ENCODE results near the gene ARHGAP10.
"Not testable (repeated sequence)": the region's sequence is repeated elsewhere in the genome, so short reads cannot be mapped to it uniquely, and the experiment has no call there.

ARHGAP10 gene

GRCh38 chr4:147901916-147902315, 170.0 kb downstream of the ARHGAP10 start:
- no peak for TF ChIP-seq ZNF274 (IDR thresholded peaks at IDR 0.05; ENCODE audit: low read depth, low read length)
- H3K4me3 ChIP-seq (ENCODE audit: low read length): no peak overlapping the region

GRCh38 chr4:147909225-147909624, 177.3 kb downstream of the ARHGAP10 start:
- no peak overlapping the region for H3K4me3 ChIP-seq (ENCODE audit: low read length)
- no peak for TF ChIP-seq ZNF274 (IDR thresholded peaks at IDR 0.05; ENCODE audit: low read depth, low read length)

- H3K4me3 ChIP-seq (ENCODE audit: low read length): no peak overlapping the region
- TF ChIP-seq ZNF274 (IDR thresholded peaks at IDR 0.05; ENCODE audit: low read depth, low read length): no peak
Measured at GRCh38 chr4:147910315-147910714, 178.4 kb downstream of the ARHGAP10 start.

GRCh38 chr4:147912106-147912505, 180.2 kb downstream of the ARHGAP10 start:
- H3K4me3 ChIP-seq (ENCODE audit: low read length): not testable (repeated sequence)

GRCh38 chr4:147913137-147913536, 181.2 kb downstream of the ARHGAP10 start:
- H3K4me3 ChIP-seq (ENCODE audit: low read length): no peak overlapping the region
- TF ChIP-seq ZNF274 (IDR thresholded peaks at IDR 0.05; ENCODE audit: low read depth, low read length): no peak

GRCh38 chr4:147916351-147916750, 184.5 kb downstream of the ARHGAP10 start:
- TF ChIP-seq ZNF274 (IDR thresholded peaks at IDR 0.05; ENCODE audit: low read depth, low read length): no peak

GRCh38 chr4:147923381-147923780, 191.5 kb downstream of the ARHGAP10 start:
- no peak for TF ChIP-seq ZNF274 (IDR thresholded peaks at IDR 0.05; ENCODE audit: low read depth, low read length)
- H3K4me3 ChIP-seq (ENCODE audit: low read length): no peak overlapping the region

More at GRCh38 chr4:147916351-147916750, 184.5 kb downstream of the ARHGAP10 start:
- H3K4me3 ChIP-seq (ENCODE audit: low read length): no peak overlapping the region

GRCh38 chr4:147923854-147924253, 192.0 kb downstream of the ARHGAP10 start:
- no peak overlapping the region for H3K4me3 ChIP-seq (ENCODE audit: low read length)
- TF ChIP-seq ZNF274 (IDR thresholded peaks at IDR 0.05; ENCODE audit: low read depth, low read length): no peak

GRCh38 chr4:147924604-147925412, 192.9 kb downstream of the ARHGAP10 start:
- TF ChIP-seq ZNF274 (IDR thresholded peaks at IDR 0.05; ENCODE audit: low read depth, low read length): no peak
- H3K4me3 ChIP-seq (ENCODE audit: low read length): no peak overlapping the region

GRCh38 chr4:147927377-147928137, 195.7 kb downstream of the ARHGAP10 start:
- TF ChIP-seq ZNF274 (IDR thresholded peaks at IDR 0.05; ENCODE audit: low read depth, low read length): no peak
- H3K4me3 ChIP-seq (ENCODE audit: low read length): no peak overlapping the region

GRCh38 chr4:147928400-147928799, 196.5 kb downstream of the ARHGAP10 start:
- H3K4me3 ChIP-seq (ENCODE audit: low read length): no peak overlapping the region
- no peak for TF ChIP-seq ZNF274 (IDR thresholded peaks at IDR 0.05; ENCODE audit: low read depth, low read length)

GRCh38 chr4:147929746-147930145, 197.9 kb downstream of the ARHGAP10 start:
- no peak overlapping the region for H3K4me3 ChIP-seq (ENCODE audit: low read length)
- TF ChIP-seq ZNF274 (IDR thresholded peaks at IDR 0.05; ENCODE audit: low read depth, low read length): no peak

- no peak for TF ChIP-seq ZNF274 (IDR thresholded peaks at IDR 0.05; ENCODE audit: low read depth, low read length)
- no peak overlapping the region for H3K4me3 ChIP-seq (ENCODE audit: low read length)
Measured at GRCh38 chr4:147933316-147933715, 201.4 kb downstream of the ARHGAP10 start.

- TF ChIP-seq ZNF274 (IDR thresholded peaks at IDR 0.05; ENCODE audit: low read depth, low read length): no peak
- H3K4me3 ChIP-seq (ENCODE audit: low read length): no peak overlapping the region
Measured at GRCh38 chr4:147933779-147934178, 201.9 kb downstream of the ARHGAP10 start.

- TF ChIP-seq ZNF274 (IDR thresholded peaks at IDR 0.05; ENCODE audit: low read depth, low read length): no peak
Measured at GRCh38 chr4:147938496-147938895, 206.6 kb downstream of the ARHGAP10 start.

More at GRCh38 chr4:147938496-147938895, 206.6 kb downstream of the ARHGAP10 start:
- no peak overlapping the region for H3K4me3 ChIP-seq (ENCODE audit: low read length)

All from GM08714 (cell line).